Panc1 (cell line): ENCODE data around the gene MIPOL1. TPM values are rescaled to one million over a fixed set of nuclear protein-coding genes. Genes with fewer than 3 reads are reported as not detected.
A peak's percentile ranks its signal among the peaks of the same experiment; 100 is the strongest.

Source experiments
- ATAC-seq: fragments of 200-7000 bp; cut with Tn5 transposase; 2 replicates; pipeline ENCODE4 v1.9.1; 2020; ENCODE audit warnings: mild to moderate bottlenecking, moderate library complexity
- BruUV-seq: library from RNA; stranded (reverse); fragments of 400-500 nt; replicated peaks from 2 replicates; lab custom pipeline; 2021; lab: Mats Ljungman, UMichigan
- CTCF ChIA-PET: fragments of 300-600 bp; sonication (Branson Sonifier 250); formaldehyde crosslinking; loops from one replicate; lab custom pipeline; 2022; ENCODE audit warnings: antibody characterized with exemption; lab: Charles Lee
- POLR2A ChIA-PET: fragments of 300-600 bp; sonication (Branson Sonifier 250); formaldehyde crosslinking; loops from one replicate; lab custom pipeline; 2022; ENCODE audit warnings: antibody characterized with exemption; lab: Charles Lee
- DNase-seq: peaks from one replicate; pipeline ENCODE4 v3.0.0-alpha.2; 2010; ENCODE audit warnings: low read depth, low spot score
- H3K27ac ChIP-seq: 2 replicates; pipeline ENCODE4 v1.5.1; 2011; ENCODE audit warnings: mild to moderate bottlenecking, low read length, inconsistent platforms
- H3K27me3 ChIP-seq: fragments of 200-500 bp; sonication (Bioruptor generic); 2 replicates; pipeline ENCODE4 v1.6.0; 2014; ENCODE audit warnings: low read length, inconsistent platforms; ENCODE audit not compliant: control insufficient read depth, insufficient read depth
- H3K36me3 ChIP-seq: fragments of 200-500 bp; sonication (Bioruptor generic); 2 replicates; pipeline ENCODE4 v1.5.1; 2014; ENCODE audit warnings: inconsistent platforms, mild to moderate bottlenecking, low read length, moderate library complexity; ENCODE audit not compliant: control insufficient read depth, insufficient read depth
- H3K4me1 ChIP-seq: 2 replicates; pipeline ENCODE4 v1.5.1; 2011; ENCODE audit warnings: inconsistent platforms, mild to moderate bottlenecking, low read length, moderate library complexity; ENCODE audit not compliant: control insufficient read depth, insufficient read depth
- H3K4me3 ChIP-seq, 2 experiments: 2 replicates each; pipeline ENCODE4 v1.5.1; 2011 to 2012; ENCODE audit warnings: low read depth in 2 of 2, low read length in 2 of 2, mild to moderate bottlenecking in 2 of 2, inconsistent platforms in 1 of 2, moderate library complexity in 1 of 2
- H3K9me3 ChIP-seq: fragments of 200-500 bp; sonication (Bioruptor generic); 2 replicates; pipeline ENCODE4 v1.5.1; 2014; ENCODE audit warnings: low read depth, mild to moderate bottlenecking, inconsistent platforms, low read length, moderate library complexity; ENCODE audit not compliant: control insufficient read depth, insufficient read depth
- CTCF ChIP-seq: fragments of 450-650 bp; IDR thresholded peaks from 2 replicates; pipeline ENCODE4 v1.5.1; 2017; ENCODE audit warnings: mild to moderate bottlenecking
- POLR2AphosphoS5 ChIP-seq: IDR thresholded peaks from 2 replicates; pipeline ENCODE4 v1.6.1; 2012; ENCODE audit warnings: mild to moderate bottlenecking, low read depth, low read length, moderate library complexity
- SIN3A ChIP-seq: IDR thresholded peaks from 2 replicates; pipeline ENCODE4 v1.6.1; 2012; ENCODE audit warnings: low read depth, mild to moderate bottlenecking, low read length, moderate library complexity, borderline replicate concordance; ENCODE audit not compliant: insufficient read depth
- TCF7L2 ChIP-seq: IDR thresholded peaks from 2 replicates; pipeline ENCODE4 v1.6.1; 2011; ENCODE audit warnings: mild to moderate bottlenecking, low read depth, low read length, inconsistent platforms
- in situ Hi-C: cut with HindIII; loops from 2 replicates; pipeline ENCODE4 v1.10.0; 2016; ENCODE audit warnings: low sequenced_read_pairs, low pct_unique_long_range_greater_than_20kb
- intact Hi-C: fragments of 100-400 bp; cut with micrococcal nuclease; formaldehyde crosslinking; loops from one replicate; pipeline ENCODE4 v1.10.0; 2022; ENCODE audit not compliant: unreplicated experiment
- total RNA-seq: library from RNA; stranded (reverse); gene quantifications from one replicate; pipeline ENCODE4 v1.2.1, GENCODE V29; 2021; ENCODE audit not compliant: unreplicated experiment
- TF ChIP-seq, protein P1 (sequence below), 2 experiments: IDR thresholded peaks; 2 replicates each; pipeline ENCODE4 v1.6.1; 2011 to 2012; ENCODE audit warnings: low read depth in 2 of 2, control low read depth in 1 of 2, low read length in 1 of 2, mild to moderate bottlenecking in 1 of 2, moderate library complexity in 1 of 2; ENCODE audit not compliant: insufficient read depth in 1 of 2

The MIPOL1 gene
- total RNA-seq, 1 experiment from 2014 or later, result 12.8 TPM

DNA sequence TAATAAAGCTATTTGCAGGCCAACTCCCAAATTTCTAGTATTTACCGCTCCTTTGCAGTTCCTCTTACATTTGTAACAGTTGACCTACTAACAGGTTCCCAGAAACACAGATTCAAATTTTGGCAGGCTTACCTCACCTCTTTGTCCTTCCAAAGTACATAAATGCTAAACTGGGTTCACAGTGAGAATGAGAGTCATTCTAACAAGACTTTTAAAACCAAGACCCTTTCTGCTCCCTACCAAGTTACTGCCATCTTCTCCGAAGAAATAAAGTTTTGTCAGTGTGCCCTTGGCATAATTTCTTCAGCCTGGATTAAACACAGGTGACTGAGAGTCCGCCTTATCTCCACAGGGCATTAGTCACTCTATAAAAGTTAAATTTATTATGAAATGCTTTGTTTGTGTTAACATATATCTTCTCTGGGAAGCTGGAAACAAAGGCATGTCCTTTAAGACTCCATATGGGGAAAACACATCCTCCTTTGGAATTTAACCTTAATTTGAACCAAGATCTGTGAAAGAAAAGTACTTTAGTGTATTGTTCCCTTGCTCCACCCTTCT is 369.2 kb downstream of the MIPOL1 start:
- H3K36me3 ChIP-seq, result no peaks in the 10 kb centered on the region
- TF ChIP-seq, protein P1, sequence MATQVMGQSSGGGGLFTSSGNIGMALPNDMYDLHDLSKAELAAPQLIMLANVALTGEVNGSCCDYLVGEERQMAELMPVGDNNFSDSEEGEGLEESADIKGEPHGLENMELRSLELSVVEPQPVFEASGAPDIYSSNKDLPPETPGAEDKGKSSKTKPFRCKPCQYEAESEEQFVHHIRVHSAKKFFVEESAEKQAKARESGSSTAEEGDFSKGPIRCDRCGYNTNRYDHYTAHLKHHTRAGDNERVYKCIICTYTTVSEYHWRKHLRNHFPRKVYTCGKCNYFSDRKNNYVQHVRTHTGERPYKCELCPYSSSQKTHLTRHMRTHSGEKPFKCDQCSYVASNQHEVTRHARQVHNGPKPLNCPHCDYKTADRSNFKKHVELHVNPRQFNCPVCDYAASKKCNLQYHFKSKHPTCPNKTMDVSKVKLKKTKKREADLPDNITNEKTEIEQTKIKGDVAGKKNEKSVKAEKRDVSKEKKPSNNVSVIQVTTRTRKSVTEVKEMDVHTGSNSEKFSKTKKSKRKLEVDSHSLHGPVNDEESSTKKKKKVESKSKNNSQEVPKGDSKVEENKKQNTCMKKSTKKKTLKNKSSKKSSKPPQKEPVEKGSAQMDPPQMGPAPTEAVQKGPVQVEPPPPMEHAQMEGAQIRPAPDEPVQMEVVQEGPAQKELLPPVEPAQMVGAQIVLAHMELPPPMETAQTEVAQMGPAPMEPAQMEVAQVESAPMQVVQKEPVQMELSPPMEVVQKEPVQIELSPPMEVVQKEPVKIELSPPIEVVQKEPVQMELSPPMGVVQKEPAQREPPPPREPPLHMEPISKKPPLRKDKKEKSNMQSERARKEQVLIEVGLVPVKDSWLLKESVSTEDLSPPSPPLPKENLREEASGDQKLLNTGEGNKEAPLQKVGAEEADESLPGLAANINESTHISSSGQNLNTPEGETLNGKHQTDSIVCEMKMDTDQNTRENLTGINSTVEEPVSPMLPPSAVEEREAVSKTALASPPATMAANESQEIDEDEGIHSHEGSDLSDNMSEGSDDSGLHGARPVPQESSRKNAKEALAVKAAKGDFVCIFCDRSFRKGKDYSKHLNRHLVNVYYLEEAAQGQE (IDR thresholded peaks at IDR 0.05; ENCODE audit: insufficient read depth in 1 of 2, low read depth in 2 of 2, low read length in 1 of 2), result no peak
- TF ChIP-seq TCF7L2 (peak; percentile 58), CTCF (no peak), SIN3A (no peak)
- H3K27me3 ChIP-seq, result no peaks in the 10 kb centered on the region
- BruUV-seq, result no TSS peak
- H3K27ac ChIP-seq, result peak overlapping the region; percentile 73
- ChIA-PET CTCF (no interaction called here), POLR2A (no interaction called here)
- intact Hi-C loops, result no loop called here
- in situ Hi-C loops, result no loop called here
- H3K4me3 ChIP-seq, result no peak overlapping the region
- H3K4me1 ChIP-seq, result peaks cover 3% of the 10 kb centered on the region
- ATAC-seq (0 out of 2 replicates have a peak, but pooled peaks have one; percentile 65), DNase-seq (no peak)
- H3K9me3 ChIP-seq, result no peaks in the 10 kb centered on the region

GRCh38 chr14:37569729-37570128 is 372.0 kb downstream of the MIPOL1 start:
- no peaks in the 10 kb centered on the region for H3K27me3 ChIP-seq
- no peak for DNase-seq
- H3K27ac ChIP-seq, result no peak overlapping the region
- no peak for TF ChIP-seq SIN3A
- no peak for TF ChIP-seq POLR2AphosphoS5
- TF ChIP-seq, protein P1 (IDR thresholded peaks at IDR 0.05; ENCODE audit: insufficient read depth in 1 of 2, low read depth in 2 of 2, low read length in 1 of 2), result no peak
- no peak for TF ChIP-seq TCF7L2
- no peak for TF ChIP-seq CTCF
- ATAC-seq, result no peak
- no TSS peak for BruUV-seq
- no peak overlapping the region for H3K4me3 ChIP-seq
- CTCF ChIA-PET, result no interaction called here
- intact Hi-C loops (no loop called here), in situ Hi-C loops (no loop called here)
- no peaks in the 10 kb centered on the region for H3K9me3 ChIP-seq
- no peaks in the 10 kb centered on the region for H3K36me3 ChIP-seq
- POLR2A ChIA-PET, result no interaction called here
- H3K4me1 ChIP-seq, result peaks cover 3% of the 10 kb centered on the region
